NT2/D1 (cell line): ENCODE measurements around the gene OBSCN.

Experiments used
- DNase-seq: peaks from one replicate; pipeline ENCODE4 v3.0.0-alpha.2; 2011; ENCODE audit warnings: low read depth, low spot score
- H3K27me3 ChIP-seq: 2 replicates; pipeline ENCODE4 v1.6.0; 2011; ENCODE audit warnings: mild to moderate bottlenecking; ENCODE audit not compliant: insufficient read length, insufficient read depth
- H3K36me3 ChIP-seq: 2 replicates; pipeline ENCODE4 v1.6.1; 2011; ENCODE audit warnings: mild to moderate bottlenecking, low read length, mixed read lengths; ENCODE audit not compliant: insufficient read depth, insufficient read length
- H3K4me1 ChIP-seq: 2 replicates; pipeline ENCODE4 v1.5.1; 2011; ENCODE audit not compliant: insufficient read depth, insufficient read length
- H3K4me3 ChIP-seq: 2 replicates; pipeline ENCODE4 v1.5.1; 2011; ENCODE audit warnings: low read depth; ENCODE audit not compliant: insufficient read length
- H3K9ac ChIP-seq: 2 replicates; pipeline ENCODE4 v1.6.0; 2011; ENCODE audit warnings: low read depth; ENCODE audit not compliant: insufficient read length
- H3K9me3 ChIP-seq: 2 replicates; pipeline ENCODE4 v1.5.1; 2011; ENCODE audit warnings: mild to moderate bottlenecking, low read length; ENCODE audit not compliant: insufficient read depth
- SUZ12 ChIP-seq: IDR thresholded peaks from 2 replicates; pipeline ENCODE4 v1.6.1; 2011; ENCODE audit not compliant: insufficient read length, insufficient read depth; ENCODE audit errors: extremely low read depth
- YY1 ChIP-seq: IDR thresholded peaks from 2 replicates; pipeline ENCODE4 v1.6.1; 2011; ENCODE audit not compliant: insufficient read length, insufficient read depth
- ZNF274 ChIP-seq: IDR thresholded peaks from 2 replicates; pipeline ENCODE4 v1.6.1; 2011; ENCODE audit warnings: mild to moderate bottlenecking, low read depth, low read length

The OBSCN gene

DNA sequence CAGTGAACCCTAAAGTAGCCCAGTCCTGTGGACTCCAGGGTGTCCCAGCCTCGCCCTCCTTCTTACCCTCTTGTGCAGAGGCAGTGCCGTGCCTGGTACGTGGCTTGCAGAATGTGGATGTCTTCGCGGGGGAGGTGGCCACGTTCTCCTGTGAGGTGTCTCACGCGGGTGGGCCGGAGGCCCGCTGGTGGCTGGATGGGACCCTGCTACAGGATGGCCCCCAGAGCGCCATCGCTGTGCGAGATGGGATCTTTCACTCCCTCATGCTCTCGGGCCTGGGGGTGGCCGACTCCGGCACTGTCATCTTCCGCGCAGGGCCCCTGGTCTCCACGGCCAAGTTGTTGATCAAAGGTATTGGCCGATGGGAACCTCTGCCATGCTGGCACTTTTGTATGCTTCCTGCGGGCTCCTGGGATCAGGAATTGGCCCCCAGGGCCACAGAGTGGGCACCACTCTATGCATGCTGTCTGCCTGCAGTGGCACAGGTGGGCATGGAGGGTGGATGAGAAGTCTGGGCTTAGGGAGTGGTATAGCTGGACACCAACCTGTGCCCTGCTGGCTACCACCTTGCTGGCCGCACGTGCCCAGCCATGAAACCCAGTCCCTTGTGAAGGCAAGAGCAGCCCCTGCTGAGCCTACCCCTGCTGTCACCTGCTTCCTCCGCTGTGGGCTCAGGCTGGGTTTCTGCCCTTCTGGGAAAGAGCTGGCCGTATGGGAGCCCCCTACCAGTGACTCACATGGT, 105.9 kb downstream of the OBSCN start:
- H3K4me1 ChIP-seq, result no peaks in the 10 kb centered on the region
- no peak overlapping the region for H3K9ac ChIP-seq
- H3K9me3 ChIP-seq, result no peaks in the 10 kb centered on the region; the same call in 1 of the 2 replicates
- no peak for DNase-seq
- TF ChIP-seq YY1, result no peak
- TF ChIP-seq ZNF274, result no peak
- TF ChIP-seq SUZ12, result no peak
- no peaks in the 10 kb centered on the region for H3K27me3 ChIP-seq
- H3K4me3 ChIP-seq, result no peak overlapping the region
- H3K36me3 ChIP-seq, result peaks cover 23% of the 10 kb centered on the region

DNA sequence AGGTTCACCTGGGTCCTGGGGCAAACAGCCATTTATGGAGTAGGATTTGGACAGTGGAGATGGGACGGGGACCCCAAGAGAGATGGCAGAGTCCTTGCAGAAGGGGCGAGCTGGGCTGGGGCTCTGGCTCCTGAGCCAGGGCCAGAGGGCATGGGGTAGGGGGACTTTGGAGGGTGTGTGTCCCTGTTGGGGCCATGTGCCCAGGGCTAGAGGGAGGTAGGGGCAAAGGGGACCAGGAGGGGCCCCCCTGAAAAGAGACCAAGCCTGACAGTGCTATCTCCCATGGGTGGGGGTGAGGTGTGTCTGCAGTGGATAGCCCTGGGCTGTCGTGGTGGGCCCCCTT, 106.4 kb downstream of the OBSCN start:
- H3K27me3 ChIP-seq, result no peaks in the 10 kb centered on the region
- H3K9ac ChIP-seq, result no peak overlapping the region
- no peaks in the 10 kb centered on the region; the same call in 1 of the 2 replicates for H3K9me3 ChIP-seq
- H3K4me1 ChIP-seq, result no peaks in the 10 kb centered on the region
- no peak for TF ChIP-seq YY1
- TF ChIP-seq SUZ12, result no peak
- no peak for TF ChIP-seq ZNF274
- H3K4me3 ChIP-seq, result no peak overlapping the region
- peaks cover 29% of the 10 kb centered on the region for H3K36me3 ChIP-seq
- DNase-seq, result no peak

DNA sequence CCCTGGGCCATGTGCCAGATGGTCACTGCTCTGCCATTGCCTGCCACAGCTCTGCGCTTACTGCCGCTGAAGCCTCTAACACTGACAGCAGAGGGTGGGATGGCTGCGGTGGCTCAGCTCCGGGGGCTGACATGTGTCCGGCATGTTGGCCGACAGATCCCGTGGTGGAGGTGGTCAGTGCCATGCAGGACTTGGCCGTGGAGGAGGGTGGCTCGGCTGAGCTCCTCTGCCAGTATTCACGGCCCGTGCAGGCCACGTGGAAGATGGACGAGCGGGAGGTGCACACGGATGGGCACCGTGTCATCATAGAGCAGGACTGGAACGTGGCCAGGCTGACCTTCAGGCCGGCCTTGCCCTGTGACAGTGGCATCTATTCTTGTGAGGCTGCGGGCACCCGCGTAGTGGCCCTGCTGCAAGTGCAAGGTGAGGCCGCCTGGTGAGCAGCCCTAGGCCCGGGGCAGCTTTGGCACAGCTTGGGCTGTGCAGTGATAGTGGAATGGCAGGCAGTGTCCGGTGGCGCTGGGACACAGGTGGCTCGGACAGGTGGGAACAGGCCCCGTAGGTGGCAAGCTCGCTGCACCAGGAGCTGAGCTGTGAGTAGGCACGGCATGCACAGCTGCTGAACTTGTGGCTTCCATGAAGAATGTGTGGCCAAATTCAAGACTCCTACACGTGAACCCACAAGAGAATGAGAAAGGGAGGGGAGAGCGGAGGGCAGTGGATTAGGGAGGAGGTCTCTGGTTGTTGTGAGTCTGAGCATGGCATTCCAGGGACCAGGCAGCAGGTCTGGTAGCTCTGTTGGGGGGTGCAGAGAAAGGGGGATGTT, 107.0 kb downstream of the OBSCN start:
- H3K27me3 ChIP-seq, result no peaks in the 10 kb centered on the region

DNA sequence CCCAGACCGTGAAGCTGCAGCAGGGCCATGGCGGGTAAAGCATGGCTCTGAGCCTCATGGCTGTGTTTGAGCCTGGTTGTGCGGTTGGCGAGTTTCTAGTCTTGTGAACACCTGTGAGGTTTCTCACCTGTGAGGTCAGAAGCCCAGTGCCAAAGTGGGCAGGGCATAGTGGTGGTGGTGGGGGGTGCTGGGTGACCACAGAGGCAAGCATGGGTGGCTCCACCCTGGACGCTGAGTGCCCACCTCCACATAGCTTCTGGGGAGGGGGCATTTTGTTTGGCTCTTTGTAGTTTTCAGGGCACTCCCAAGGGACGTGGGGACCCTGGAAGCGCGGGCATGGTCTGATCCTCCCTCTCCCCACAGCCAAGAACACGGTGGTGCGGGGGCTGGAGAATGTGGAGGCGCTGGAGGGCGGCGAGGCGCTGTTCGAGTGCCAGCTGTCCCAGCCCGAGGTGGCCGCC, 107.7 kb downstream of the OBSCN start:
- Histone ChIP-seq H3K36me3 (peaks cover 41% of the 10 kb centered on the region), H3K27me3 (no peaks in the 10 kb centered on the region), H3K9me3 (no peaks in the 10 kb centered on the region; the same call in 1 of the 2 replicates), H3K9ac (no peak overlapping the region), H3K4me1 (no peaks in the 10 kb centered on the region), H3K4me3 (no peak overlapping the region)
- no peak for TF ChIP-seq SUZ12
- no peak for TF ChIP-seq YY1
- no peak for TF ChIP-seq ZNF274
- no peak for DNase-seq

More for the DNA sequence above, 107.0 kb downstream of the OBSCN start:
- H3K4me1 ChIP-seq, result no peaks in the 10 kb centered on the region
- DNase-seq, result no peak
- H3K9ac ChIP-seq, result no peak overlapping the region
- no peaks in the 10 kb centered on the region; the same call in 1 of the 2 replicates for H3K9me3 ChIP-seq
- H3K36me3 ChIP-seq, result peaks cover 35% of the 10 kb centered on the region
- no peak for TF ChIP-seq SUZ12
- TF ChIP-seq YY1, result no peak
- no peak for TF ChIP-seq ZNF274
- H3K4me3 ChIP-seq, result no peak overlapping the region

DNA sequence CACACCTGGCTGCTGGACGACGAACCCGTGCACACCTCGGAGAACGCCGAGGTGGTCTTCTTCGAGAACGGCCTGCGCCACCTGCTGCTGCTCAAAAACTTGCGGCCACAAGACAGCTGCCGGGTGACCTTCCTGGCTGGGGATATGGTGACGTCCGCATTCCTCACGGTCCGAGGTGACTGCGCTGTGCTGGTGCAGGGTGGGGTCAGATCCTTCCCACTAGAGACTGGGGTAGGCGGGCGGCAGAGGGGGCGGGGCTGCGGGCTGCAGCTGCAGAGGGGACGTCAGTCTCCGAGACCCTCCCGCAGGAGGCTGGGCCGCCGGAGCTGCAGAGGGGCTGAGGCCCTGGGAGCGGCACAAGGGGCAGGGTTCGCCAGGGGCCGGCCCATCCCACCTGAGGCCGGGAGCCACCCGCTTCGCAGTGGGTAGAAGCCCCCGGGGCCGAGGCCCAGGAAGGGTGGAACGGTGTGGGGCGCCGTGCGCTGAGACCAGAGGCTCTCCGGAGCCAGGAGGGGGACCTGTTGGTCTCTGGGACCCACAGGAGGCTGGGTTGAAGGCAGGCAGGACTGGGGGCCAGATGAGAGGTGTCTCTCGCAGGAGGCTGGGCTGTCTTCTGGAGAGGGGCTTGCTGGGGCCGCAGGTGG, 108.2 kb downstream of the OBSCN start:
- TF ChIP-seq SUZ12 (no peak), ZNF274 (no peak), YY1 (no peak)
- H3K4me3 ChIP-seq, result no peak overlapping the region
- no peak overlapping the region for H3K9ac ChIP-seq
- H3K36me3 ChIP-seq, result peaks cover 47% of the 10 kb centered on the region
- no peaks in the 10 kb centered on the region; the same call in 1 of the 2 replicates for H3K9me3 ChIP-seq
- DNase-seq, result no peak
- no peaks in the 10 kb centered on the region for H3K4me1 ChIP-seq
- H3K27me3 ChIP-seq, result no peaks in the 10 kb centered on the region

DNA sequence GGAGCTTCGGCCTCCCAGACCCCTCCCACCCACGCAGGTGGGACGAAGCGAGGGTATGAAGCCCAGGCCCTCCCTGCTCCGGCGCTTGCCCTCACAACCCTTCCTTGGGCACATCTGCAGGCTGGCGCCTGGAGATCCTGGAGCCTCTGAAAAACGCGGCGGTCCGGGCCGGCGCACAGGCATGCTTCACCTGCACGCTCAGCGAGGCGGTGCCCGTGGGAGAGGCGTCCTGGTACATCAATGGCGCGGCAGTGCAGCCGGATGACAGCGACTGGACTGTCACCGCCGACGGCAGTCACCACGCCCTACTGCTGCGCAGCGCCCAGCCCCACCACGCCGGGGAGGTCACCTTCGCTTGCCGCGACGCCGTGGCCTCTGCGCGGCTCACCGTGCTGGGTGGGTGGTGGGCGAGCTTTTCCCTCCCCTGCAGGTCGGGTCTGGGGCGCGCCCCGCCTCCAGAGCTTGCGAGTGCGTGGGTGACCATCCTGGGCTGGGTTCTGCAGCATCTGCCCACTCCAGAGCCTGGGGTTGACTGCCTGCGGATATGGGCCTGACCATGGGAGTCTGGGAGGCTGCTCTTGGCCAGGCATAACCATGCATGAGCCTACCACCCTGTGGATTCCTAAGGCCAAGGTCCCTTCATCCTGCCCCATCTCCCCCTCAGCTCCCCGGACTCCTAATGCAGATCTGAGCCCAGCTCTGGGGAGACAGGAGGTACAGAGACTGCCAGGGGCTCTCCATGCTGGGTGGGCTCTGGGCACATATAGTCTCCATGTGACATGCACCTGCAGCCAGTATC, 108.9 kb downstream of the OBSCN start:
- no peak for DNase-seq
- no peak overlapping the region for H3K4me3 ChIP-seq
- peaks cover 47% of the 10 kb centered on the region for H3K36me3 ChIP-seq
- H3K27me3 ChIP-seq, result no peaks in the 10 kb centered on the region
- no peak overlapping the region for H3K9ac ChIP-seq
- no peaks in the 10 kb centered on the region for H3K4me1 ChIP-seq
- H3K9me3 ChIP-seq, result no peaks in the 10 kb centered on the region; the same call in 1 of the 2 replicates
- TF ChIP-seq ZNF274, result no peak
- no peak for TF ChIP-seq SUZ12
- TF ChIP-seq YY1, result no peak
